Esophagus muscularis mucosa (tissue), 4 donors: Measurements from ENCODE around the gene SPARC. TPM values are rescaled to one million over a fixed set of nuclear protein-coding genes. Genes with fewer than 3 reads are reported as not detected.

Experiments
- DNase-seq: peaks from one replicate; pipeline ENCODE4 v3.0.0-alpha.2; 2017; ENCODE audit errors: extremely low spot score
- H3K27ac ChIP-seq, 4 donors: fragments of 200-600 bp; sonication (generic); replicated peaks in 1 of 4; 1 replicate in 3 of 4; 2 replicates in 1 of 4; pipeline ENCODE4 v1.5.1; 2016 to 2019; ENCODE audit warnings: mild to moderate bottlenecking in 1 of 4
- H3K27me3 ChIP-seq, 4 donors: fragments of 200-600 bp; sonication (generic); one replicate each; pipeline versions ENCODE4 v1.5.1 to v1.6.0; 2016 to 2019
- H3K36me3 ChIP-seq, 4 donors: fragments of 200-600 bp; sonication (generic); one replicate each; pipeline ENCODE4 v1.5.1; 2016 to 2019
- H3K4me1 ChIP-seq, 4 donors: fragments of 200-600 bp; sonication (generic); one replicate each; pipeline ENCODE4 v1.5.1; 2016 to 2019
- H3K4me3 ChIP-seq, 4 donors: fragments of 200-600 bp; sonication (generic); 1 replicate in 2 of 4; 2 replicates in 2 of 4; pipeline ENCODE4 v1.5.1; 2016 to 2019; ENCODE audit warnings: mild to moderate bottlenecking in 4 of 4, moderate library complexity in 1 of 4
- H3K9me3 ChIP-seq, 4 donors: fragments of 200-600 bp; sonication (generic); 1 replicate in 3 of 4; 2 replicates in 1 of 4; pipeline ENCODE4 v1.5.1; 2016 to 2019
- CTCF ChIP-seq, 3 experiments: fragments of 200-600 bp in 2 of 3; fragments of 450-650 bp in 1 of 3; sonication (generic) in 2 of 3; IDR thresholded peaks; one replicate each; pipeline ENCODE4 v1.5.1; 2017 to 2019; ENCODE audit warnings: antibody characterized with exemption in 3 of 3, mild to moderate bottlenecking in 2 of 3, moderate library complexity in 1 of 3
- EP300 ChIP-seq: sonication (generic); formaldehyde crosslinking; IDR thresholded peaks from one replicate; pipeline ENCODE4 v1.6.1; 2017; ENCODE audit warnings: antibody characterized with exemption
- POLR2A ChIP-seq: fragments of 450-650 bp; IDR thresholded peaks from one replicate; pipeline ENCODE4 v1.6.1; 2017; ENCODE audit warnings: antibody characterized with exemption, moderate library complexity, mild to moderate bottlenecking, low read depth
- POLR2AphosphoS5 ChIP-seq, 2 donors: sonication (generic); formaldehyde crosslinking; IDR thresholded peaks; one replicate each; pipeline ENCODE4 v1.6.1; 2017; ENCODE audit warnings: antibody characterized with exemption in 2 of 2
- WGBS: methylation state at CpG from one replicate; pipeline ENCODE4 v1.1.5; 2018; 5-methylcytosine and 5-hydroxymethylcytosine counted together
- intact Hi-C: fragments of 100-400 bp; cut with DNase I; formaldehyde crosslinking; loops from one replicate; pipeline ENCODE4 v1.15.1; 2023
- total RNA-seq, 4 donors: library from RNA; depleted of rRNA; stranded (reverse); fragments of >200 nt; gene quantifications; one replicate each; pipeline versions ENCODE4 v1.1.0 to v1.2.1, GENCODE V29; 2016

Gene SPARC
- total RNA-seq, 4 donors from 2014 or later, result 269 to 875 (median 432) TPM

- H3K4me1 ChIP-seq, result peaks cover 8 to 37% (median 31%) of the 10 kb centered on the region in 4 donors
- no peaks in the 10 kb centered on the region for H3K36me3 ChIP-seq
- DNase-seq, result no peak
- TF ChIP-seq CTCF (IDR thresholded peaks at IDR 0.05) (no peak), EP300 (no peak), POLR2A (no peak), POLR2AphosphoS5 (IDR thresholded peaks at IDR 0.05) (no peak)
- H3K4me3 ChIP-seq, result no peak overlapping the region
- no peaks in the 10 kb centered on the region for H3K9me3 ChIP-seq
- no peaks in the 10 kb centered on the region for H3K27me3 ChIP-seq
- no peak overlapping the region for H3K27ac ChIP-seq
- 81% methylated on average over 2 of the region's 2 CpGs for WGBS
- intact Hi-C loops, result loop anchor here (5.0 kb wide), 1 partner anchor 63 kb away; no protein-coding TSS in a partner anchor
Observed at GRCh38 chr5:151720215-151720614, 33.5 kb upstream of the SPARC start.

GRCh38 chr5:151719228-151720000 is 32.7 kb upstream of the SPARC start:
- H3K4me1 ChIP-seq, result peaks cover 8 to 37% (median 29%) of the 10 kb centered on the region in 4 donors
- 82% methylated on average over 6 of the region's 6 CpGs for WGBS
- no peaks in the 10 kb centered on the region for H3K27me3 ChIP-seq
- H3K4me3 ChIP-seq, result no peak overlapping the region
- no peaks in the 10 kb centered on the region for H3K9me3 ChIP-seq
- H3K27ac ChIP-seq, result peak overlapping the region; percentile 13 to 45 (median 36)
- intact Hi-C loops, result no loop called here
- no peak for DNase-seq
- TF ChIP-seq CTCF (IDR thresholded peaks at IDR 0.05), result peak; percentile 52 to 75 (median 61)
- no peak for TF ChIP-seq POLR2A
- H3K36me3 ChIP-seq, result no peaks in the 10 kb centered on the region

- no peaks in the 10 kb centered on the region for H3K36me3 ChIP-seq
- intact Hi-C loops, result no loop called here
- H3K4me3 ChIP-seq, result no peak overlapping the region
- 44% methylated on average over 3 of the region's 3 CpGs for WGBS
- peaks cover 8 to 37% (median 28%) of the 10 kb centered on the region in 4 donors for H3K4me1 ChIP-seq
- H3K27me3 ChIP-seq, result no peaks in the 10 kb centered on the region
- H3K9me3 ChIP-seq, result no peaks in the 10 kb centered on the region
- peak overlapping the region; percentile 13 to 45 (median 36) for H3K27ac ChIP-seq
- no peak for TF ChIP-seq POLR2A
- TF ChIP-seq POLR2AphosphoS5 (IDR thresholded peaks at IDR 0.05), result no peak
- no peak for TF ChIP-seq EP300
- no peak for TF ChIP-seq CTCF (IDR thresholded peaks at IDR 0.05)
- DNase-seq, result no peak
Observed at GRCh38 chr5:151718646-151719045, 31.9 kb upstream of the SPARC start.

- no peak for DNase-seq
- 58% methylated on average over 2 of the region's 2 CpGs for WGBS
- no peak overlapping the region for H3K4me3 ChIP-seq
- intact Hi-C loops, result no loop called here
- peak overlapping the region in 3 of 4 donors; percentile 36 to 45 (median 36) for H3K27ac ChIP-seq
- no peaks in the 10 kb centered on the region for H3K9me3 ChIP-seq
- H3K36me3 ChIP-seq, result no peaks in the 10 kb centered on the region
- H3K27me3 ChIP-seq, result no peaks in the 10 kb centered on the region
- peaks cover 8 to 37% (median 28%) of the 10 kb centered on the region in 4 donors for H3K4me1 ChIP-seq
- TF ChIP-seq EP300 (no peak), POLR2A (no peak), CTCF (IDR thresholded peaks at IDR 0.05) (no peak), POLR2AphosphoS5 (IDR thresholded peaks at IDR 0.05) (no peak)
Observed at GRCh38 chr5:151718153-151718552, 31.4 kb upstream of the SPARC start.

DNA sequence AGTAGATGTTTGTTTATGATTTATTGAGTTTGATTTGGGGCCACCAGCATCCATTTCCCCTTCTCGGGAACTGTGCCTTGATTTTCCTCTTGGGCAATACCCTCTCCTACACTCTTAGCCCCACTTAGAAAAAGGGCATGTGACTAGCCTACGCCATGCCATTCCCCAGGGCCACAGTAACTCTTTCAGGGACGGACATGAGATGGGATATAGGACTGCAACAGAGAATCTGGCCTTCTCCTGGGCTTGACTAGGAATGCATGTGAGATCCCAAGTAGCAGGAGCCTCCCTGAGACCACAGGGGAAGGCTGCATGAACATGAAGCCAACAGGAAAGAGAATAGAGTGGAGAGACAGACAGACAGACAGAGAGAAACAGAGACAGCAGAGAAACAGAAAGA is 30.7 kb upstream of the SPARC start:
- DNase-seq, result no peak
- WGBS, result 77% methylated on average over 3 of the region's 3 CpGs
- no peak overlapping the region for H3K27ac ChIP-seq
- no peaks in the 10 kb centered on the region for H3K27me3 ChIP-seq
- H3K4me3 ChIP-seq, result no peak overlapping the region
- intact Hi-C loops, result no loop called here
- H3K4me1 ChIP-seq, result peaks cover 8 to 37% (median 28%) of the 10 kb centered on the region in 4 donors
- TF ChIP-seq EP300 (no peak), POLR2AphosphoS5 (IDR thresholded peaks at IDR 0.05) (no peak), POLR2A (no peak), CTCF (IDR thresholded peaks at IDR 0.05) (no peak)
- H3K9me3 ChIP-seq, result no peaks in the 10 kb centered on the region
- H3K36me3 ChIP-seq, result no peaks in the 10 kb centered on the region
